ENCODE measurements around the gene ALDH5A1. TPM values are rescaled to one million over a fixed set of nuclear protein-coding genes. Genes with fewer than 3 reads are reported as not detected.
"Not testable (repeated sequence)": the region's sequence is repeated elsewhere in the genome, so short reads cannot be mapped to it uniquely, and the experiment has no call there.

The ALDH5A1 gene
- total and polyA plus RNA-seq, 9 donors = 4.1 to 17.0 (median 10.1) TPM

DNA sequence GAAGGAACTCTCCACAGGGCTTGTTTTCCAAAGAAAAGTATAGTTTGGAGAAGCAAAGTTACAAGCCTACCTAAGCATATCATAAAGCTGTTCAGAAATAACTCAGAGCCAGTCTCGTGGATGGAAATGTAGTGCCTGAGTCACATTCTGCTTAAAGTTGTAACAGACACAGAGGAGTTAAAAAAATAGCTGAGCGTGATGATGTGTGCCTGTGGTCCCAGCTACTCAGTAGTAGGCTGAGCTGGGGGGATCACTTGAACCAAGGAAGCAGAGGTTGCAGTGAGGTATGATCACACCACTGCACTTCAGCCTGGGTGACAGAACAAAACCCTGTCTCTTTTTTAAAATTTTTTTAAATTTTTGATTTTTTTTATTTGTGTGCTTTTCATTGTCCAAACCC, 6.6 kb downstream of the ALDH5A1 start:
- no peak for TF ChIP-seq EP300 (IDR thresholded peaks at IDR 0.05)
- intact Hi-C loops (cut with DNase I) = no loop called here
- 70 to 83% (median 77%) methylated on average over 2 of the region's 2 CpGs for WGBS, 3 donors
- Histone ChIP-seq H3K4me1 (ENCODE audit: insufficient read depth) (no peaks in the 10 kb centered on the region), H3K27ac (no peak overlapping the region), H3K4me3 (no peak overlapping the region), H3K36me3 (no peaks in the 10 kb centered on the region), H3K9me3 (no peaks in the 10 kb centered on the region), H3K27me3 (no peaks in the 10 kb centered on the region)
- DNase-seq = no peak

DNA sequence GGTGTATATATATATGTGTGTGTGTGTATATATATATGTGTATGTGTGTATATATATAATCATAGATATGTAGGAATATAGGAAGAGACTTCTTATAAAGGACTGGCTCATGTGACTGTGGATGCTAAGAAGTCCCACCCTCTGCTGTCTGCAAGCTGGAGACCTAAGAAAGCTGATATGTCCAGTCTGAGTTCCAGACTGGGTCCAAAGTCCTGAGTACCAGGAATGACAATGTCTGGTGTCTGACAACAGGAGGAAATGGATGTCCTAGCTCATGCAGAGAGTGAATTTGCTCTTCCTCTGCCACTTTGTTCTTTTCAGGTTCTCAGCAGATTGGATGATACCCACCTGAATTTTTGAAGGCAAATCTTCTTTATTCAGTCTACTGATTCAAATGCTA, 7.1 kb downstream of the ALDH5A1 start:
- Histone ChIP-seq H3K27me3 (no peaks in the 10 kb centered on the region), H3K9me3 (no peaks in the 10 kb centered on the region), H3K27ac (no peak overlapping the region), H3K4me1 (ENCODE audit: insufficient read depth) (no peaks in the 10 kb centered on the region), H3K36me3 (no peaks in the 10 kb centered on the region), H3K4me3 (no peak overlapping the region)
- no peak for DNase-seq
- no peak for TF ChIP-seq POLR2A (IDR thresholded peaks at IDR 0.05)
- TF ChIP-seq EP300 (IDR thresholded peaks at IDR 0.05) = no peak
- TF ChIP-seq, protein P1, sequence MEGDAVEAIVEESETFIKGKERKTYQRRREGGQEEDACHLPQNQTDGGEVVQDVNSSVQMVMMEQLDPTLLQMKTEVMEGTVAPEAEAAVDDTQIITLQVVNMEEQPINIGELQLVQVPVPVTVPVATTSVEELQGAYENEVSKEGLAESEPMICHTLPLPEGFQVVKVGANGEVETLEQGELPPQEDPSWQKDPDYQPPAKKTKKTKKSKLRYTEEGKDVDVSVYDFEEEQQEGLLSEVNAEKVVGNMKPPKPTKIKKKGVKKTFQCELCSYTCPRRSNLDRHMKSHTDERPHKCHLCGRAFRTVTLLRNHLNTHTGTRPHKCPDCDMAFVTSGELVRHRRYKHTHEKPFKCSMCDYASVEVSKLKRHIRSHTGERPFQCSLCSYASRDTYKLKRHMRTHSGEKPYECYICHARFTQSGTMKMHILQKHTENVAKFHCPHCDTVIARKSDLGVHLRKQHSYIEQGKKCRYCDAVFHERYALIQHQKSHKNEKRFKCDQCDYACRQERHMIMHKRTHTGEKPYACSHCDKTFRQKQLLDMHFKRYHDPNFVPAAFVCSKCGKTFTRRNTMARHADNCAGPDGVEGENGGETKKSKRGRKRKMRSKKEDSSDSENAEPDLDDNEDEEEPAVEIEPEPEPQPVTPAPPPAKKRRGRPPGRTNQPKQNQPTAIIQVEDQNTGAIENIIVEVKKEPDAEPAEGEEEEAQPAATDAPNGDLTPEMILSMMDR (IDR thresholded peaks at IDR 0.05) = no peak
- intact Hi-C loops (cut with DNase I) = no loop called here

DNA sequence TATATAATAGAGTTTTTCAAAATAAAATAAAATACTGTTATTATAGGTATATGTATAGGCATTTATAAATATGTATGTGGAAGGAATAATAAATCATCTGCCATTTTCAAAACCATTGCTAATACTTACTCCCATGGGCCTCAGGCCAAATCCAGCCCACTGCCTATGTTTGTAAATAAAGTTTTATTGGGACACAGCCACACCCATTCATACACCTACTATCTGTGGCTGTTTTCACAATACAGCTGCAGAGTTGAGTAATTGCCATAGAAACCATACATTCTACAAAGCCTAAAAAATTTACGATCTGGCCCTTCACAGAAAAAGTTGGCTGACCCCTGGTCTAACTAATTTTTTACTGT, 9.5 kb downstream of the ALDH5A1 start:
- intact Hi-C loops (cut with DNase I) = no loop called here
- Histone ChIP-seq H3K4me3 (no peak overlapping the region), H3K27me3 (no peaks in the 10 kb centered on the region), H3K36me3 (no peaks in the 10 kb centered on the region), H3K9me3 (no peaks in the 10 kb centered on the region), H3K4me1 (ENCODE audit: insufficient read depth) (no peaks in the 10 kb centered on the region), H3K27ac (no peak overlapping the region)
- 92 to 98% (median 97%) methylated on average over 1 of the region's 1 CpG for WGBS, 3 donors
- TF ChIP-seq EP300 (IDR thresholded peaks at IDR 0.05) (no peak), POLR2A (IDR thresholded peaks at IDR 0.05) (no peak)
- TF ChIP-seq, protein P1 (IDR thresholded peaks at IDR 0.05) = no peak
- DNase-seq = no peak

DNA sequence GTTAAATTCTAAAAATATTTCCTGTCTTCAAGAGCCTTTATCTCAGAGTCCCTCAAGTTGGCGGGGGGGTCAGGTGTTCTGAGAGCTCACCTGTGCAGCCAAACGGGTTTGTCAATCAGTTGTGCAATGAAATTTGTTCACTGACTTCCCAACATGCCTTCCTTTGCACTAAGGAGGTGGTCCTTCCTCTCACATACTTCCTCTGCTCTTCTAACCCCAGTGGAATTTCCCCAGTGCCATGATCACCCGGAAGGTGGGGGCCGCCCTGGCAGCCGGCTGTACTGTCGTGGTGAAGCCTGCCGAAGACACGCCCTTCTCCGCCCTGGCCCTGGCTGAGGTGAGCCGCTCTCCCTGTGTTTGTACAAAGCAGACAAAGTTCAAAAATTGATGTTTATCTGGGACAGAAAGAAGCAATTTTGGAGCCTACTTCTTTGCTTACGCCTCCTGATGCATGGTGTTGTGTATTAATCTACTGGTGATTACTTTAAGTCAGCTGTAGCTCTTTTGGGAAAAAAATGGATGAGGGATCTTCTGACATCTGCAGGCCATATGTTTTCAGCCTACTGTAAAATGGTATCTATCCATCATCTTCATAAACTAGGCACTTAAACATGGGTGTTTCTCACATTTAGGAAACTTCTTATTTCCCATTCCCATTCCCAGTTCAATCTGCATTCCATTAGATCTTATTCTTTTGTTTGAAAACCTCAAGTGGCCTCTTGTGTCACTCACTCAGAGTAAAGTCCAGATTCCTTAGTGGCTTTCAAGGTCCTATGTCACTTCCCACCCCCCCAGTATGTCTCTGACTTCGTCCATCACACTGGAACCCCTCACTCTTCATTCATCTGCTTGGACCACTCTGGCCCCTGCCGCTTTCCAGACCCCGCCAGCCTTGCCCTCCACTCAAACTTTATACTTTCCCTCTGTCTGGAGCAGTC, 10.1 kb downstream of the ALDH5A1 start:
- no peaks in the 10 kb centered on the region for H3K4me1 ChIP-seq (ENCODE audit: insufficient read depth)
- H3K9me3 ChIP-seq = no peaks in the 10 kb centered on the region
- no peak overlapping the region for H3K27ac ChIP-seq
- no peaks in the 10 kb centered on the region for H3K27me3 ChIP-seq
- 91 to 95% (median 93%) methylated on average over 14 of the region's 14 CpGs for WGBS, 3 donors
- DNase-seq = no peak
- intact Hi-C loops (cut with DNase I) = no loop called here
- no peak overlapping the region for H3K4me3 ChIP-seq
- TF ChIP-seq EP300 (IDR thresholded peaks at IDR 0.05) = no peak
- no peak for TF ChIP-seq POLR2A (IDR thresholded peaks at IDR 0.05)
- TF ChIP-seq, protein P1 (IDR thresholded peaks at IDR 0.05) = no peak
- H3K36me3 ChIP-seq = no peaks in the 10 kb centered on the region

DNA sequence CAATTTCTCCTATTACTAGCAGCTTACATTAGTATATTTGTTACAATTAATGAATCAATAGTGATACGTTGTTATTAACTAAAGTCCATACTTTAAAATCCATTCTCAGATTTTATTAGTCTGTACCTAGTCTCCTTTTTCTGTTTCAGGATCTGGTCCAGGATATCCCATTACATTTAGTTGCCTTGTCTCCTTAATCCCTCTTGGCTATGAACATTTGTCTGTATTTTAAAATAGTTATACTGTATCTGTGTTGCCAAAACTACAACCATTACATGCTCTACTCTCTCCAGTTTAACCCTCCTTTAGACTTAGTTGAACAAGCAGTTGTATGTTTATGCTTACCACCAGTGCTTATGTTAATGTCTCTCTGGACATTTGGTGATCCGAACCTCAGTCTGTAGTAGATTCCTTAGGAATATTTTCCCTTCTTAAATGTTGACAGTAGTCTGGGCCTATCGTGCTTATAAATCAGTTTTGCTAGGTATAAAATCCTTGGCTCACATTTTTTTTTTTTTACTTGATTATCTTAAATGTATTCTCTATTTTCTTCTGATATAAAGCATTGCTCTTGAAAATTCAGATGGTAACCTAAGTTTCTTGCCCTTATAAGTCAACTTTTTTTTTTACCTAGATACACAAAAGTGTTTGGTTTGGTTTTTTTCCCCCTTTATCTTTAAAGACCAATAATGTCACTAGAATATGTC, 12.2 kb downstream of the ALDH5A1 start:
- Histone ChIP-seq H3K27ac (no peak overlapping the region), H3K36me3 (no peaks in the 10 kb centered on the region), H3K9me3 (no peaks in the 10 kb centered on the region), H3K4me1 (ENCODE audit: insufficient read depth) (no peaks in the 10 kb centered on the region), H3K27me3 (no peaks in the 10 kb centered on the region), H3K4me3 (no peak overlapping the region)
- no peak for TF ChIP-seq EP300 (IDR thresholded peaks at IDR 0.05)
- TF ChIP-seq, protein P1 (IDR thresholded peaks at IDR 0.05) = no peak
- no peak for TF ChIP-seq POLR2A (IDR thresholded peaks at IDR 0.05)
- DNase-seq = no peak
- WGBS, 3 donors = 92 to 97% (median 95%) methylated on average over 3 of the region's 3 CpGs
- intact Hi-C loops (cut with DNase I) = no loop called here

DNA sequence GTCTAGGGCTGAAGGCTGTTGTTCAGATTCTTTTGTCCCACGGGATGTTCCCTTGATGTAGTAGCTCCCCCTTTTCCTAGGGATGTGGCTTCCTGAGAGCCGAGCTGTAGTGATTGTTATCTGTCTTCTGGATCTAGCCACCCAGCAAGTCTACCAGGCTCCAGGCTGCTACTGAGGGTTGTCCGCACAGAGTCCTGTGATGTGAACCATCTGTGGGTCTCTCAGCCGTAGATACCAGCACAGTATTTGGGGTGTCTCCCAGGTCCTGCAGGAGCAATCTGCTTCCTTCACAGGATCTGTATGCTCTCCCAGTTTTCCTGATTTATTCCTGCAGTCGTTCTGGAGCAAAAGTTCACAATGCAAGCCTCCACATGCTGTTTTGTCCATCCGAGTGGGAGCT, 17.2 kb downstream of the ALDH5A1 start:
- DNase-seq; intact Hi-C loops (cut with DNase I): not testable (repeated sequence)

More for the DNA sequence above, 17.2 kb downstream of the ALDH5A1 start:
- H3K27me3 ChIP-seq; H3K36me3 ChIP-seq; H3K9me3 ChIP-seq; H3K4me1 ChIP-seq (ENCODE audit: insufficient read depth); H3K27ac ChIP-seq; H3K4me3 ChIP-seq: not testable (repeated sequence)
- 68 to 71% (median 69%) methylated on average over 6 of the region's 6 CpGs for WGBS, 3 donors

Measured in ovary (tissue), 9 donors.